CD14-positive monocyte (primary cell): Measurements from ENCODE around the gene RPL28. TPM values are rescaled to one million over a fixed set of nuclear protein-coding genes. Genes with fewer than 3 reads are reported as not detected.
A peak's percentile ranks its signal among the peaks of the same experiment; 100 is the strongest.

ENCODE experiments used
- DNase-seq, 3 donors: peaks; one replicate each; pipeline ENCODE4 v3.0.0-alpha.2; 2011 to 2022
- H2AFZ ChIP-seq: 2 replicates; pipeline ENCODE4 v1.6.0; 2012; ENCODE audit warnings: mild to moderate bottlenecking, low read depth, low read length, inconsistent platforms; ENCODE audit not compliant: insufficient read depth, poor library complexity, severe bottlenecking
- H3K27ac ChIP-seq, 2 donors: 1 replicate in 1 of 2; 2 replicates in 1 of 2; pipeline ENCODE4 v1.5.1; 2012 to 2013; ENCODE audit warnings: low read length in 2 of 2, control low read depth in 1 of 2, inconsistent platforms in 1 of 2, low read depth in 1 of 2, mild to moderate bottlenecking in 1 of 2
- H3K27me3 ChIP-seq, 2 donors: one replicate each; pipeline versions ENCODE4 v1.6.0 to v1.6.1; 2011 to 2013; ENCODE audit warnings: low read length in 2 of 2; ENCODE audit not compliant: control insufficient read depth in 2 of 2, insufficient read depth in 2 of 2
- H3K36me3 ChIP-seq, 2 donors: replicated peaks in 1 of 2; 1 replicate in 1 of 2; 2 replicates in 1 of 2; pipeline versions ENCODE4 v1.5.1 to v1.6.1; 2012 to 2013; ENCODE audit warnings: low read length in 2 of 2, control low read depth in 1 of 2, inconsistent platforms in 1 of 2, mild to moderate bottlenecking in 1 of 2; ENCODE audit not compliant: insufficient read depth in 2 of 2, control insufficient read depth in 1 of 2
- H3K4me1 ChIP-seq, 2 donors: 1 replicate in 1 of 2; 2 replicates in 1 of 2; pipeline versions ENCODE4 v1.5.1 to v1.6.1; 2012 to 2013; ENCODE audit warnings: low read length in 2 of 2, control low read depth in 1 of 2, inconsistent platforms in 1 of 2, mild to moderate bottlenecking in 1 of 2, moderate library complexity in 1 of 2; ENCODE audit not compliant: insufficient read depth in 2 of 2, control insufficient read depth in 1 of 2
- H3K4me2 ChIP-seq: replicated peaks from 2 replicates; pipeline ENCODE3; 2012; ENCODE audit warnings: low read length, moderate library complexity, mild to moderate bottlenecking; ENCODE audit not compliant: poor library complexity, severe bottlenecking; ENCODE audit errors: extremely low read depth
- H3K4me3 ChIP-seq, 3 experiments: fragments of 200-600 bp in 1 of 3; sonication (generic) in 1 of 3; replicated peaks in 1 of 3; 1 replicate in 2 of 3; 2 replicates in 1 of 3; pipeline ENCODE4 v1.5.1; 2011 to 2013; ENCODE audit warnings: low read length in 3 of 3, mild to moderate bottlenecking in 3 of 3, control low read depth in 2 of 3, low read depth in 2 of 3, inconsistent platforms in 1 of 3, moderate library complexity in 1 of 3
- H3K79me2 ChIP-seq: 2 replicates; pipeline ENCODE4 v1.6.0; 2012; ENCODE audit warnings: mild to moderate bottlenecking, control low read depth, inconsistent platforms, low read length, moderate library complexity; ENCODE audit not compliant: insufficient read depth
- H3K9ac ChIP-seq: 2 replicates; pipeline ENCODE4 v1.6.0; 2017; ENCODE audit warnings: low read length, mild to moderate bottlenecking; ENCODE audit not compliant: insufficient read depth, poor library complexity, severe bottlenecking
- H3K9me3 ChIP-seq, 2 donors: replicated peaks in 1 of 2; 1 replicate in 1 of 2; 2 replicates in 1 of 2; pipeline versions ENCODE4 v1.5.1 to v1.6.1; 2012 to 2013; ENCODE audit warnings: low read length in 2 of 2, control low read depth in 1 of 2; ENCODE audit not compliant: control insufficient read depth in 1 of 2, insufficient read depth in 1 of 2
- H4K20me1 ChIP-seq: 2 replicates; pipeline ENCODE4 v1.6.0; 2012; ENCODE audit warnings: mild to moderate bottlenecking, low read length, control low read depth, moderate library complexity; ENCODE audit not compliant: insufficient read depth
- H3K27ac Mint-ChIP-seq, 7 donors: one replicate each; pipeline ENCODE4 v1.8.0; 2020; ENCODE audit warnings: mild to moderate bottlenecking in 7 of 7, mixed read lengths in 7 of 7, moderate library complexity in 6 of 7, inconsistent platforms in 2 of 7
- H3K27me3 Mint-ChIP-seq, 3 donors: one replicate each; pipeline ENCODE4 v1.8.0; 2021 to 2022; ENCODE audit warnings: low read depth in 3 of 3, mild to moderate bottlenecking in 3 of 3, mixed read lengths in 3 of 3, moderate library complexity in 3 of 3, inconsistent platforms in 1 of 3
- H3K36me3 Mint-ChIP-seq, 2 donors: one replicate each; pipeline ENCODE4 v1.8.0; 2020; ENCODE audit warnings: mixed read lengths in 2 of 2, inconsistent platforms in 1 of 2, mild to moderate bottlenecking in 1 of 2
- H3K4me1 Mint-ChIP-seq: one replicate; pipeline ENCODE4 v1.8.0; 2020; ENCODE audit warnings: mild to moderate bottlenecking, mixed read lengths
- H3K4me3 Mint-ChIP-seq, 2 donors: one replicate each; pipeline ENCODE4 v1.8.0; 2020; ENCODE audit warnings: mild to moderate bottlenecking in 2 of 2, mixed read lengths in 2 of 2, moderate library complexity in 1 of 2
- H3K9me3 Mint-ChIP-seq, 7 donors: one replicate each; pipeline ENCODE4 v1.8.0; 2020 to 2022; ENCODE audit warnings: mixed read lengths in 7 of 7, mild to moderate bottlenecking in 6 of 7, moderate library complexity in 6 of 7, inconsistent platforms in 2 of 7
- CTCF ChIP-seq: fragments of 200-600 bp; IDR thresholded peaks from one replicate; pipeline ENCODE4 v1.8.0; 2022; ENCODE audit warnings: antibody characterized with exemption, mild to moderate bottlenecking
- WGBS: methylation state at CpG from one replicate; pipeline ENCODE4 v1.1.5; 2013; ENCODE audit warnings: missing lambda C conversion rate; ENCODE audit not compliant: insufficient coverage; 5-methylcytosine and 5-hydroxymethylcytosine counted together
- intact Hi-C, 2 donors: fragments of 100-400 bp; cut with micrococcal nuclease; formaldehyde crosslinking; loops; one replicate each; pipeline versions ENCODE4 v1.15.0 to v1.15.1; 2023
- polyA plus RNA-seq, 3 donors: library from polyadenylated mRNA; depleted of rRNA in 1 of 3; unstranded in 2 of 3; stranded (reverse) in 1 of 3; fragments of 300-500 nt in 2 of 3; fragments of >200 nt in 1 of 3; fragmentation: Illumina TruSeq in 2 of 3; gene quantifications; 1 replicate in 2 of 3; 2 replicates in 1 of 3; pipeline ENCODE4 v1.2.3, GENCODE V29; 2012 to 2021

Gene RPL28
- polyA plus RNA-seq, 3 donors, result 199 to 3,862 (median 208) TPM

GRCh38 chr19:55402509-55402908, 16.8 kb downstream of the RPL28 start:
- peaks cover 0 to 3% (median 2%) of the 10 kb centered on the region in 3 donors for H3K27me3 Mint-ChIP-seq
- H3K9me3 Mint-ChIP-seq, result peaks cover 0 to 2% (median 0%) of the 10 kb centered on the region in 7 donors
- WGBS, result no CpG with 5 or more reads among the region's 2 CpGs
- Histone ChIP-seq H3K36me3 (peaks cover 31 to 44% of the 10 kb centered on the region in 2 donors), H3K27me3 (no peaks in the 10 kb centered on the region), H4K20me1 (peaks cover 29% of the 10 kb centered on the region), H3K4me2 (no peak overlapping the region), H3K27ac (peak overlapping the region in 1 of 2 donors; percentile 15), H3K4me1 (peaks cover 43 to 64% of the 10 kb centered on the region in 2 donors), H3K4me3 (no peak overlapping the region), H3K79me2 (peaks cover 75% of the 10 kb centered on the region), H3K9ac (no peak overlapping the region), H2AFZ (no peak overlapping the region), H3K9me3 (no peaks in the 10 kb centered on the region)
- no peak for DNase-seq
- intact Hi-C loops, result loop anchor here in 1 of 2 donors (10.0 kb wide), 1 partner anchor 202 kb away; the partner anchor contains the start of genes ZNF524 and ZNF865
- TF ChIP-seq CTCF, result no peak
- peaks cover 45 to 64% of the 10 kb centered on the region in 2 donors for H3K36me3 Mint-ChIP-seq
- H3K4me3 Mint-ChIP-seq, result no peak overlapping the region
- H3K4me1 Mint-ChIP-seq, result peaks cover 61% of the 10 kb centered on the region
- H3K27ac Mint-ChIP-seq, result peak overlapping the region in 3 of 7 donors; percentile 30 to 78 (median 52)

DNA sequence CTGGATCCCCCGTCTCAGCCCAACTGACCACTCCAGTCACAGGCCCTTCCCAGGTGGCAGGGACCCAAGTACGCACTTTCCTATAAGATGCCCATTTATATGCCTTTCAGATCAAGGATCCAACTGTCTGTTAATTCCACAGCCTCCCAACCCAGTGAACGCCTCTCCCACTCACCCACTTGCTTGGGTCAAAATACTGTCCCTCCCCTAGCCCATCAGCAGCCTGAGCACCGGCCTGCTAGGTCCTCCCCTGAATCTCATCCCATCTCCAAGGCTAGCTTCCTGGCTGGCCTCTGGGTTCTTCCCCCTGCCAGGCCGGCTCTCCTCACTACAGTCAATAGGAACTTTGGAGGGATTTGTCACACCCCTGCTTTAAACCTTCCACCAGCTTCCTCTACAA, 19.9 kb downstream of the RPL28 start:
- intact Hi-C loops, result loop anchor here (2.0 to 10.0 kb wide), 2 partner anchors 19 to 199 kb away; partner anchors contain the start of genes ZNF524 (in 1 of the 2) and ZNF865 (in 1 of the 2)
- peaks cover 35% of the 10 kb centered on the region for H3K4me1 Mint-ChIP-seq
- 88% methylated on average over 5 of the region's 5 CpGs for WGBS
- peaks cover 22 to 41% of the 10 kb centered on the region in 2 donors for H3K4me1 ChIP-seq
- H3K79me2 ChIP-seq, result peaks cover 63% of the 10 kb centered on the region
- H2AFZ ChIP-seq, result no peak overlapping the region
- DNase-seq, result no peak
- H3K9ac ChIP-seq, result no peak overlapping the region
- peaks cover 28 to 39% of the 10 kb centered on the region in 2 donors for H3K36me3 ChIP-seq
- H3K36me3 Mint-ChIP-seq, result peaks cover 42 to 55% of the 10 kb centered on the region in 2 donors
- H3K4me2 ChIP-seq, result peak overlapping the region; percentile 81
- H4K20me1 ChIP-seq, result peaks cover 29% of the 10 kb centered on the region
- peak overlapping the region in 1 of 3 experiments; percentile 86 for H3K4me3 ChIP-seq
- H3K9me3 ChIP-seq, result no peaks in the 10 kb centered on the region
- peak overlapping the region; percentile 6 to 41 for H3K4me3 Mint-ChIP-seq
- peak overlapping the region in 1 of 2 donors; percentile 96 for H3K27ac ChIP-seq
- H3K27me3 ChIP-seq, result no peaks in the 10 kb centered on the region
- H3K9me3 Mint-ChIP-seq, result peaks cover 0 to 12% (median 2%) of the 10 kb centered on the region in 7 donors
- TF ChIP-seq CTCF, result no peak
- peaks cover 1 to 5% (median 4%) of the 10 kb centered on the region in 3 donors for H3K27me3 Mint-ChIP-seq
- H3K27ac Mint-ChIP-seq, result peak overlapping the region in 6 of 7 donors; percentile 2 to 96 (median 80)
